Glomerular visceral epithelial cell (primary cell): Measurements from ENCODE around the gene MAN1A1.

ENCODE experiments used
- DNase-seq: peaks from one replicate; pipeline ENCODE4 v3.0.0-alpha.2; 2016; ENCODE audit errors: extremely low spot score

The MAN1A1 gene

GRCh38 chr6:119346450-119346849, 3.1 kb downstream of the MAN1A1 start:
- no peak for DNase-seq

- no peak for DNase-seq
These were observed 4.4 kb downstream of the MAN1A1 start for GRCh38 chr6:119345114-119345513.

- DNase-seq: no peak
These were observed 5.3 kb downstream of the MAN1A1 start for GRCh38 chr6:119344306-119344705.

GRCh38 chr6:119343573-119344146, 5.9 kb downstream of the MAN1A1 start:
- DNase-seq: no peak

GRCh38 chr6:119343167-119343566, 6.4 kb downstream of the MAN1A1 start:
- no peak for DNase-seq

- no peak for DNase-seq
These were observed 7.1 kb downstream of the MAN1A1 start for GRCh38 chr6:119342430-119342829.

GRCh38 chr6:119340796-119341487, 8.6 kb downstream of the MAN1A1 start:
- no peak for DNase-seq

GRCh38 chr6:119339941-119340456, 9.6 kb downstream of the MAN1A1 start:
- DNase-seq: no peak

GRCh38 chr6:119337762-119338161, 11.8 kb downstream of the MAN1A1 start:
- DNase-seq: no peak

GRCh38 chr6:119337252-119337651, 12.3 kb downstream of the MAN1A1 start:
- no peak for DNase-seq

- no peak for DNase-seq
These were observed 14.9 kb downstream of the MAN1A1 start for GRCh38 chr6:119334535-119335264.

- no peak for DNase-seq
These were observed 15.8 kb downstream of the MAN1A1 start for GRCh38 chr6:119333707-119334295.

- DNase-seq: no peak
These were observed 16.4 kb downstream of the MAN1A1 start for GRCh38 chr6:119333063-119333609.

- DNase-seq: no peak
These were observed 17.8 kb downstream of the MAN1A1 start for GRCh38 chr6:119331663-119332286.

- no peak for DNase-seq
These were observed 18.9 kb downstream of the MAN1A1 start for GRCh38 chr6:119330520-119331113.

GRCh38 chr6:119329794-119330180, 19.8 kb downstream of the MAN1A1 start:
- DNase-seq: no peak

GRCh38 chr6:119328892-119329793, 20.4 kb downstream of the MAN1A1 start:
- DNase-seq: no peak

- DNase-seq: no peak
These were observed 21.3 kb downstream of the MAN1A1 start for GRCh38 chr6:119328254-119328653.

GRCh38 chr6:119327810-119328209, 21.8 kb downstream of the MAN1A1 start:
- DNase-seq: no peak

- no peak for DNase-seq
These were observed 23.1 kb downstream of the MAN1A1 start for GRCh38 chr6:119326291-119327005.
